Measurements from ENCODE around the gene RTKN2. TPM values are rescaled to one million over a fixed set of nuclear protein-coding genes. Genes with fewer than 3 reads are reported as not detected.

Gene RTKN2
- polyA plus RNA-seq, 1 donor from 2014 or later, result 4.7 TPM

GRCh38 chr10:62193479-62193878 lies 75.2 kb downstream of the RTKN2 start:
- Histone ChIP-seq H3K4me3 (ENCODE audit: low read length) (no peak overlapping the region), H3K27ac (ENCODE audit: low read length) (no peak overlapping the region), H3F3A (ENCODE audit: insufficient read depth, low read length, poor library complexity, severe bottlenecking) (no peaks in the 10 kb centered on the region), H3K4me2 (ENCODE audit: low read length) (no peak overlapping the region), H3K27me3 (ENCODE audit: insufficient read depth, low read depth, low read length) (no peaks in the 10 kb centered on the region), H4K20me1 (ENCODE audit: insufficient read depth) (no peaks in the 10 kb centered on the region), H3K9me2 (ENCODE audit: insufficient read depth, low read length) (no peaks in the 10 kb centered on the region), H3K36me3 (ENCODE audit: insufficient read depth, low read length) (no peaks in the 10 kb centered on the region), H3K79me2 (replicated peaks; ENCODE audit: insufficient read depth, low read length) (no peaks in the 10 kb centered on the region), H3K9ac (ENCODE audit: low read length) (no peak overlapping the region), H2AFZ (ENCODE audit: low read depth, low read length) (no peak overlapping the region), H3K9me3 (ENCODE audit: low read length) (no peaks in the 10 kb centered on the region)
- no peak for TF ChIP-seq SMC3 (conservative IDR thresholded peaks at IDR 0.05; ENCODE audit: poor library complexity)
- no peak for TF ChIP-seq EP300 (conservative IDR thresholded peaks at IDR 0.05; ENCODE audit: poor library complexity, severe bottlenecking)
- TF ChIP-seq RAD21 (conservative IDR thresholded peaks at IDR 0.05), result no peak

GRCh38 chr10:62189131-62189530 lies 79.5 kb downstream of the RTKN2 start:
- H3K4me3 ChIP-seq (ENCODE audit: low read length), result no peak overlapping the region
- no peaks in the 10 kb centered on the region for H3K27me3 ChIP-seq (ENCODE audit: insufficient read depth, low read depth, low read length)
- no peak overlapping the region for H3K4me2 ChIP-seq (ENCODE audit: low read length)
- no peaks in the 10 kb centered on the region for H3K79me2 ChIP-seq (replicated peaks; ENCODE audit: insufficient read depth, low read length)
- no peak overlapping the region for H3K27ac ChIP-seq (ENCODE audit: low read length)
- H3K9ac ChIP-seq (ENCODE audit: low read length), result no peak overlapping the region
- no peak for TF ChIP-seq POLR2AphosphoS5 (IDR thresholded peaks at IDR 0.05)
- no peaks in the 10 kb centered on the region for H3K36me3 ChIP-seq (ENCODE audit: insufficient read depth, low read length)
- H2AFZ ChIP-seq (ENCODE audit: low read depth, low read length), result no peak overlapping the region
- no peaks in the 10 kb centered on the region for H3K9me2 ChIP-seq (ENCODE audit: insufficient read depth, low read length)
- H3F3A ChIP-seq (ENCODE audit: insufficient read depth, low read length, poor library complexity, severe bottlenecking), result no peaks in the 10 kb centered on the region
- H4K20me1 ChIP-seq (ENCODE audit: insufficient read depth), result no peaks in the 10 kb centered on the region
- H3K9me3 ChIP-seq (ENCODE audit: low read length), result no peaks in the 10 kb centered on the region

- no peak overlapping the region for H3K4me3 ChIP-seq (ENCODE audit: low read length)
- H3K79me2 ChIP-seq (replicated peaks; ENCODE audit: insufficient read depth, low read length), result no peaks in the 10 kb centered on the region
- H2AFZ ChIP-seq (ENCODE audit: low read depth, low read length), result no peak overlapping the region
- no peak overlapping the region for H3K9ac ChIP-seq (ENCODE audit: low read length)
- no peaks in the 10 kb centered on the region for H3K27me3 ChIP-seq (ENCODE audit: insufficient read depth, low read depth, low read length)
- TF ChIP-seq TAF1 (IDR thresholded peaks at IDR 0.05; ENCODE audit: low read depth) (no peak), RAD21 (conservative IDR thresholded peaks at IDR 0.05) (no peak), REST (IDR thresholded peaks at IDR 0.05; ENCODE audit: borderline replicate concordance) (no peak), MXI1 (conservative IDR thresholded peaks at IDR 0.05; ENCODE audit: poor library complexity, severe bottlenecking) (no peak), EP300 (conservative IDR thresholded peaks at IDR 0.05; ENCODE audit: poor library complexity, severe bottlenecking) (no peak), SMC3 (conservative IDR thresholded peaks at IDR 0.05; ENCODE audit: poor library complexity) (no peak), EZH2 (IDR thresholded peaks at IDR 0.05; ENCODE audit: borderline replicate concordance, insufficient read depth, low read length, poor library complexity, severe bottlenecking) (no peak), CTCF (IDR thresholded peaks at IDR 0.05; ENCODE audit: poor library complexity, severe bottlenecking) (no peak), POLR2AphosphoS5 (IDR thresholded peaks at IDR 0.05) (no peak)
- no peaks in the 10 kb centered on the region for H3K36me3 ChIP-seq (ENCODE audit: insufficient read depth, low read length)
- H3K27ac ChIP-seq (ENCODE audit: low read length), result no peak overlapping the region
- H3F3A ChIP-seq (ENCODE audit: insufficient read depth, low read length, poor library complexity, severe bottlenecking), result no peaks in the 10 kb centered on the region
- H3K9me3 ChIP-seq (ENCODE audit: low read length), result no peaks in the 10 kb centered on the region
- no peak overlapping the region for H3K4me2 ChIP-seq (ENCODE audit: low read length)
- H4K20me1 ChIP-seq (ENCODE audit: insufficient read depth), result no peaks in the 10 kb centered on the region
- no peaks in the 10 kb centered on the region for H3K9me2 ChIP-seq (ENCODE audit: insufficient read depth, low read length)
Observed at GRCh38 chr10:62188021-62188616, 80.5 kb downstream of the RTKN2 start.

Measured in neural cell (in vitro differentiated cells).